Stimulated activated CD8-positive, alpha-beta memory T cell treated with anti-CD3 and anti-CD28 coated beads, Interleukin-7, amount 100 ng/mL, for 48 hours (primary cell): Measurements from ENCODE around the gene GALK1.
A peak's percentile ranks its signal among the peaks of the same experiment; 100 is the strongest.
"Not testable (repeated sequence)": the region's sequence is repeated elsewhere in the genome, so short reads cannot be mapped to it uniquely, and the experiment has no call there.

ENCODE experiments used
- DNase-seq, 2 donors: peaks; one replicate each; pipeline ENCODE4 v3.0.0-alpha.2; 2020; ENCODE audit warnings: low read depth in 1 of 2; ENCODE audit errors: extremely low read depth in 1 of 2

Gene GALK1

GRCh38 chr17:75764711-75765421, at the start of gene GALK1:
TSS of gene GALK1 (minus strand) at chr17:75765192. CDS start at chr17:75765136, 56 bp downstream.
- DNase-seq, result peak in 1 of 2 donors; percentile 53

DNA sequence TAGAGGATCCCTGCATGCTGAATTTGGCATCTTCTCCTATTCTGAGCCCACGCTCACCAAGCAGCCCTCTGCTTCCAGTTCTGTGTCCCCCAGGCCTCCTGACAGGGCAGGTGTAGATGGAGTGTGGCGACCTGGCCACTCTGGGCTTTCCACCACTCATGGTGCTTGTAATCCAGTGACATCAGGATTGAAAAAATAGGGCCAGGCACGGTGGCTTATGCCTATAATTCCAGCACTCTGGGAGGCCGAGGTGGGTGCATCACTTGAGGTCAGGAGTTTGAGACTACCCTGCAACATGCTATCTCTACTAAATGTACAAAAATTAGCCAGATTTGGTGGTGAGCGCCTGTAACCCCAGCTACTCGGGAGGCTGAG, 49.0 kb upstream of the GALK1 start:
- DNase-seq, result no peak

DNA sequence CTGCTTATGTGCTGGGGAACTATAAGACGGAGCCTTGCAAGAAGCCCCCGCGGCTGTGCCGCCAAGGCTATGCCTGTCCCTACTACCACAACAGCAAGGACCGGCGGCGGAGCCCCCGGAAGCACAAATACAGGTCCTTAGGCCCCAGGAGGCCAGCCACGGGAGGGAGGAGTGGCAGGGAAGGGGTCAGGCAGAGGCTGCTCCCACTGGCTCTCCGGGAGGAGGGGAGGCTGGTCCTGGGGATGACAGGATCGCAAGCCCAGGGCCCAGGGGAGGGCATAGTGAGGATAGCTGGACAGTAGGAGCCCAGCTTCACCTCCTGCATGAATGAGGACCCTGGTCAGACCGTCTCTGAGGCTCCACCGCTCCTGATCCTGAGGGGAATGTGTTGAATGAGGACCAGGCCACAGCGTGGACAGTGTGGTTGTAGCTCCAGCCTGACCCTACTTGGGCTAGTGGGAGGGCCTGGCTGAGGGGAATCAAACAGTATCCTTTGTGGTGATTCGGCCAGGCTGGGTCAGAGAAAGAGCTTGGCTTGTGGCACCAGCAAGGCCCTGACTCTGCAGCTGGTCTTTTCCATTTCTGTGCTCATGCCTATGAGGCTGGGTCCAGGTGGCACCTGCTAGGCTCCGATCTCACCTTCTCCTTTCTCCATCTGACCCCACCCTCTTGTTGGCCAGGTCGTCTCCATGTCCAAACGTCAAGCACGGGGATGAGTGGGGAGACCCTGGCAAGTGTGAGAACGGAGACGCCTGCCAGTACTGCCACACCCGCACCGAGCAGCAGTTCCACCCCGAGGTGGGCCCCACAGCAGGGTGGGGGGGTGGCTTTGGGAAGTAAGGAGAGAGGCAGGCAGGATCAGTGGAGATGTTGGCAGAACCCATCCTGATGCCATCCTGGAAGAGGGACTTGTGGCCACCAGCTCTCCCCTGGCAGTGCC, 48.4 kb upstream of the GALK1 start:
- no peak for DNase-seq

- DNase-seq, result no peak
These were observed 47.4 kb upstream of the GALK1 start for GRCh38 chr17:75812096-75813013.

DNA sequence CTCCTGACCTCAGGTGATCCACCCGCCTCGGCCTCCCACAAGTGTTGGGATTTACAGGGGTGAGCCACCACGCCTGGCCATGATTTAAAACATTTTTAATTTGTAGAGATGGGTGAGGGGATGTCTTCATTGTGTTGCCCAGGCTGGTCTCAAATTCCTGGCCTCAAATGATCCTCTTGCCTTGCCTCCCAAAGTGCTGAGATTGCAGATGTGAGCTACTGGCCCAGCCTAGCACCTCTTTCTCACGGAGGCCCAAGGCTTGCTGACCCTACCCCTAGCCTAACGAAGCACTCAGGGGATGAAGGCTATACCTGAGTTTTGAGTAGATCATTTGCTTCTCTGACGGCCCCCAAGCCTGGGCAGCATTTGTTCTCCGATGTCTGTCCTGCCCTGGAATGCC, 46.2 kb upstream of the GALK1 start:
- DNase-seq, result no peak

DNA sequence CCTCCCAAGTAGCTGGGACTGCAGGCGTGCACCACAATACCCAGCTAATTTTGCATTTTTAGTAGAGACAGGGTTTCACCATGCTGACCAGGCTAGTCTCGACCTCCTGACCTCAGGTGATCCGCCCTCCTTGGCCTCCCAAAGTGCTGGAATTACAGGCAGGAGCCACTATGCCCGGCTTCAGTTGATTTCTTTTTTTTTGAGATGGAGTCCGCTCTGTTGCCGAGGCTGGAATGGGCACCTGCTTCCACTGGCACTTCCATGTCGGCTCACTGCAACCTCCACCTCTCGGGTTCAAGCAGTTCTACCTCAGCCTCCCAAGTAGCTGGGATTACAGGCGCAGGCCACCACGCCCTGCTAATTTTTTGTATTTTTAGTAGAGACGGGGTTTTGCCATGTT, 45.8 kb upstream of the GALK1 start:
- not testable (repeated sequence) for DNase-seq

GRCh38 chr17:75810216-75810615, 45.2 kb upstream of the GALK1 start:
- DNase-seq, result no peak

- no peak for DNase-seq
These were observed 44.7 kb upstream of the GALK1 start for GRCh38 chr17:75809631-75810111.

GRCh38 chr17:75808905-75809621, 44.1 kb upstream of the GALK1 start:
- no peak for DNase-seq

DNA sequence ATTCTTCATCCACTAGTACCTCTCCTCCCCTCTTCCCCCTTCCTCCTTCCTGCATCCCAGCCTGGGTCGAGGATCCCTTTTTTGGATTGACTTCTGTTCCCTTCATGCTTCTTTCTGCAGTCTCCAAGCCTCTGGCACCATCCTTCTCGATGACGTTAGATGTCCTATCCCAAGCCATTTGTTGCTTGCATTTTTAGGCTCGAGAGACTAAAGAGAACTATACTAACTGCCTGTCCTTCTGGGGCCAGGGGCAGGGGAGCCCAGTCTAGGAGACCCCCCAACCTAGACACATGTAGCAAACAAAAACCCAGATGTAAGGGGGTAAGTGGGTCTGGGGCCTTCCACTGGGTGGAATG, 43.5 kb upstream of the GALK1 start:
- DNase-seq, result no peak

GRCh38 chr17:75807861-75808260, 42.9 kb upstream of the GALK1 start:
- no peak for DNase-seq

DNA sequence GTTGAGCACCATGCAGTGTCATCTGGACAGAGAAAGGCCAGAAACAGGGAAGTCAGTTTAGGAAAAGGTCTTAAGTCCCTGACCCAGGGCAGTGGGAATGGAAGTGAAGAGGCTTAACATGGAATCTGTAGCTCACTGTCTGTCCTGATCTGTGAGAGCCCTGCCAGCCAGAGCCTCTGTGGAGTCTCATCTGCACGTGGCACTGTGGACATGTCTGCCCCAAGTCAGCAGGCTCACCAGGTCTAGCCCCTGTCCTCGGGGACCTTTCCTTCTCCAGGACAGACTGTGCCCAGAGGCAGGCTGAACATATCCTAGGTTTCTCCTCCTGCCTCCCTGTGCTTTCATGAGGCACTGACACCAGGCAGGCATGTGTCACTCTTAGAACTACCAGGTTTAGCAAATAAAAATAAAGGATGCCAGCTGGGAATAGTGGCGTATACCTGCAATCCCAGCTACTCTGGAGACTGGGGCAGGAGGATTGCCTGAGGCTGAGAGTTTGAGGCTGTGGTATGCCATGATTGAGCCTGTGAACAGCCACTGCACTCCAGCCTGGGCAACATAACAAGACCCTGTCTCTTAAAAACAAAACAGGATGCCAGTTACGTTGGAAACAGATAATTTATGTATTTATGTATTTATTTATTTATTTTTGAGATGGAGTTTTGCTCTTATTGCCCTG, 42.0 kb upstream of the GALK1 start:
- no peak for DNase-seq

DNA sequence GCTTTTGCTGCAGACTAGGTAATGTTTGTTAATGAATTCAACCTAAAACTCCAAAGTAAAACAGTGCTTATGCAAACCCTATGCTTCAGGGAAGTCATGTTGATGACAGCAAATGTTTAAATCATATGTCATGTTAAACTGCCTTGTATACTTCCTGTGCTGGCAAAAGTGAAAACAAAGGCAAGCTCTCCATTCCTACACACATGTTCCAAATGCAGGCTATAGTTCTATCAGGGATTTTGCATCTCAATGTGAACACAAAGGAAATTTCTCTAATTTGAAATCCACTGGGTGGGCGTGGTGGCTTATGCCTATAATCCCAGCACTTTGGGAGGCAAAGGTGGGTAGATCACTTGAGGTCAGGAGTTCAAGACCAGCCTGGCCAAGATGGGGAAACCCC, 38.9 kb upstream of the GALK1 start:
- no peak for DNase-seq

GRCh38 chr17:75799402-75799801, 34.4 kb upstream of the GALK1 start:
- DNase-seq, result no peak

DNA sequence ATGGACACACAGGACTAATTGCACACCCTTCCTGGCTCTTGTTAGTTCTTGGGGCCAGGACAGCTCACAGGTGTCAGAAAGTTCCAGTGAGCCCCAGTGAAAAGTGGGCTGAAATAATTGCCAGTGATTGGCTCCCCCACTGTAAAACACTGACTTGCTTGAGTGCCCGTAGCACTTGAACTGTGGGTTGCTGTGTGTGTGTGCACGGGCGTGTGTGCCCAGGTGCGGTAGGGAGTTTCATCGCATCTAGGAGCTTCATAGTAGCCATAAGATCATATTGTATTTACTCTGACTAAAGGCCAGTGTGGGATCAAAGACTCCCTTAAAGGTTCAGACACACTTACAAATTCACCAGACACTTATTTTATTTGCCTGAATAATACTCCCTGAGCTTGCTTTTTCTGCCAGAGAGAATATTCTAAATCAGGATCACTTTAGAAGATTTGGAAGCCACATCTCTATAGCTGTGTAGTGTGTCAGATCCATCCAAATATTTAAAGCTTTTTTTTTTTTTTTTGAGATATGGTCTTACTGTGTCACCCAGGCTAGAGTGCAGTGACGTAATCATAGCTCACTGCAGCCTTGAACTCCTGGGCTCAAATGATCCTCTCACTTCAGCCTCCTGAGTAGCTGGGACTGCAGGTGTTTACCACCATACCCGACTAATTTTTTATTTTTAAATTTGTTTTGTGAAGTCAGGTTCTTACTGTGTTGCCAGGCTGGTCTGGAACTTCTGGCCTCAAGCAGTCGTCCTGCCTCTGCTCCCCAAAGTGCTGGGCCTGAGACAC, 31.0 kb upstream of the GALK1 start:
- DNase-seq, result no peak

DNA sequence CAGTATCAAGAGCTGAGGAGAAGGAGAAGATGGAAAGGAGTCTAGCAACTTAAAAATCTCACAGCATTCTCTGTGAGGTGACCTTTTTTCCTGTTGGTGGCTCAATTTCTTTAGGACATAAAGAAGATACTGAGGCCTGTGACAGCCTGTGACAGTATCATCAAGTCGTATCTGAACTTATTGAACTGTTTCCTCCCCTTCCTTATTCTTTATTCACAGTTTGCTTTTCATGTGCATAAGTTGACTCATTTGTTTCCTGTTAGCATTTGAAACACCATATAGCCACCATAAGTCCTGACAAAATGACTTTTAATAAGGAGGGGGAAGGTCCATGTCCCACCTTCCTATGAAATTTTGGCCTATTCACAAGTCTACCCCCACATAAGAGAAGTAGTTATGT, 28.5 kb upstream of the GALK1 start:
- no peak for DNase-seq

DNA sequence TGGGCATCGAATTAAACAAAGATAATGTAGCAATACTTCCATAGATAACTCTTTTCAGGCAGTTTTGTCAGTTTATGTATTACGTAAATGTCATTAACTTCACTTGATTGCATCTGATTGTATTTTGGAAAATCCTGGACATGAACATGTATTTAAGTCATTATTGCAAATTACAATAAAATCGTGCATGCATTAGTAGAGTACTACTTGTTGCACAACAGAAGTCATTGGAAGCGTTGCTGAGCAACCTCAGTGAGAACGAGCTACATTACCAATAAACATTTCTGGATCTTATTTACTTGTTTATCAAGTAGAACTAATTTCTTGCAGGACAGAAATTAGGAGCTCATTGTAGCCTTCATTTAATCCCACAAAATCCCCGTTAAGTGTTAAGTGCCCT, 26.3 kb upstream of the GALK1 start:
- DNase-seq, result no peak

DNA sequence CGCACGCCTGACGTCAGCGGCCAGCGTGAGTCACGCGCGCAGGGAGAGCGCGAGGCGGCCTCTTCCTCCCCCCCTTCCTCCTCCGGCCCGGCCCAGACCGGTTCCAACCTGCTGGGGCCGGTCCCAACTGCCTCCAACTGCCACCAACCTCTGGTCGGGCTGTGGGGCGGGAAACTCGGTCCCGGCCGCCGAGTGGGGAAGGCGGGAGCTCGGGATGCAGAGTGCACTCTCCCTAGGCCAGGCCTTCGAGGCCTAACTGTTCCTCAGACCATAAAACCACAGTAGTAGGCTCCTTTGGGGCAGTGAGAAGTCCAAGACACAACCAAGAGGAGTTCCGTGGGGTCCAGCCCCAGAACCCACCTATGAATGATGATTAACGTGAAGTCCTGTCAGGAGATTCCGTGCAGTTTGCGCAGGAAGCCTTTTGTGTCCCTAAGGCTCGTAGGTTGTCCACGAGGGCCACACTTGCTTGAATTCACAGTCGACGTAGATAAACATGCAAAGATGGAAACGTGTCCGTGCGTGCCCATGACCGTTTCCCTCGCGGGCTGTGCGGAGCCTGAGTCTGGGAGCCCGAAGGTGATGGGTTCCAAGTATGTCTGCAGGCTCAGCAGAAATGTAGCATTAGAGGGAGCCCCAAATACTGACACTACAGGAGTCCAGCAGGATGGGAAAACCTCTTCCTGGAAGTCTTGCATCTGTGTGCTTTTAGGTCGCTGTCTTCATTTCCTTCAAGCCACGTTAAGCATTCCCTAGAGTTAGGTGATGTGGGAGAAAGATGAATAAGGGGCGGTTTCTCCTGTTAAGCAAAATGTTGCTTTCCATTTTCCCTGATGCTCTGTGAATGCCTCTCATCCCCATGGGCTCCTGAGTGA, 20.3 kb upstream of the GALK1 start:
- DNase-seq, result peak; percentile 76 to 83
